SK-N-SH treated with all-trans-retinoic acid at 6 μM for 48 hours (cell line): Measurements from ENCODE around the gene MBNL2.

Experiments
- ARNTL ChIP-seq: fragments of 450-650 bp; formaldehyde crosslinking; IDR thresholded peaks from 2 replicates; pipeline ENCODE4 v1.5.0; 2020; ENCODE audit warnings: low read depth, mild to moderate bottlenecking, moderate library complexity, borderline replicate concordance
- CSDC2 ChIP-seq: fragments of 250-450 bp; sonication (Bioruptor Pico); IDR thresholded peaks from 2 replicates; pipeline ENCODE4 v1.5.0; 2020; ENCODE audit warnings: mild to moderate bottlenecking, moderate library complexity
- ESRRG ChIP-seq: fragments of 250-450 bp; sonication (Bioruptor Pico); IDR thresholded peaks from 2 replicates; pipeline ENCODE4 v1.6.1; 2021; ENCODE audit warnings: mild to moderate bottlenecking
- ISL1 ChIP-seq: fragments of 250-450 bp; sonication (Bioruptor Pico); IDR thresholded peaks from 2 replicates; pipeline ENCODE4 v2.1.2; 2022; ENCODE audit warnings: mild to moderate bottlenecking, moderate library complexity
- RARB ChIP-seq: fragments of 250-450 bp; sonication (Bioruptor Pico); IDR thresholded peaks from 2 replicates; pipeline ENCODE4 v1.8.0; 2021; ENCODE audit warnings: mild to moderate bottlenecking, moderate library complexity

DNA sequence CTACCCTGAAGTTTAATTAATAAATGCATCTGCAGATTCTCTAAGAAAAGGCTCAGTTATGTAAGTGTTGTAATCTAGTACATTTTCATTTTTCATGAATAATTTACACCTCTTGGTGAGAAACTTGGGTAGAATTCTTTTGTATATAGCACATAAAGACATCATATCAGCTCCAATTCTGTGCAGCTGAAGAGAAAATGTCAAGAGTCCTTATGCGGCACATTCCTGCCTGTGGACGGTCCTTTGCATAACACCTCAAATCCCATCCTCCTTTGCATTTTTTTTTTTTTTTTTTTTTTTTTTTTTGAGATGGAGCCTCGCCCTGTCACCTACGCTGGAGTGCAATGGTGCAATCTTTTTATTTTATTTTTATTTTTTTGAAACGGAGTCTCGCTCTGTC lies 151.7 kb downstream of the MBNL2 start:
- no peak for TF ChIP-seq ISL1
- no peak for TF ChIP-seq RARB (CRISPR knock-in tag)
- no peak for TF ChIP-seq CSDC2
- no peak for TF ChIP-seq ARNTL (CRISPR knock-in tag)
- TF ChIP-seq ESRRG, result no peak
